Measurements from ENCODE around the gene ATP2C2. TPM values are rescaled to one million over a fixed set of nuclear protein-coding genes. Genes with fewer than 3 reads are reported as not detected.

The ATP2C2 gene
- total RNA-seq, 6 experiments from 2014 or later = 0.18 to 0.51 (median 0.32) TPM; not detected in 2

DNA sequence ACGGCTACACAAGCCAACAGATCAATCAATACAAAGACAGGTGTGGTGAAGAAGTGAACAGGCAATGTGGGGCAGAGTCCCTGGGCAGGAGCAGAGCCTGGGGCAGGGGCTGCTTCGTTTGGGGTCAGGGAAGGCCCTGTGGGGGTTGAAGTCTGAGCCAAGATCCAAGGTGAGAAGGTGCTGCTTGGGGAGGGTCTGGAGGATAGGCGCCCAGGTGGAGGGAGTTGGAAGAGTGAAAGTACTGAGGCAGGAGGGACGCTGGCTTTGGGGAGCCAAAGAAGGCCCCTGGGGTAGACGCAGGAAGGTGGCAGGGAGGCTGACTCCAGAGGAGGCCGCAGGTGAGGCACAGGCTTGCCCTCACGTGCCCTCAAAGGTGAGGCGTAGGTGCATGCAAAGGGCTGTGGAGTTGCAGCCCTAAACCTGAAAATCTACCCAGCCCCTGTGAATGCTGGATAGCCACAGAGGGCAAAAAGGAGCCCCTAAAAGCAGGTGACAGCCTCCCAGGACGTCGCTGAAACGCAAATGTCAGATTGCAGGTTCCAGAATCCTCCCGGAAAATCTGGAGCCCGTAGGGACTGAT is 40.3 kb upstream of the ATP2C2 start:
- no peak overlapping the region for H3K4me3 ChIP-seq
- TF ChIP-seq POLR2A (IDR thresholded peaks at IDR 0.05) = no peak
- TF ChIP-seq, protein P1, sequence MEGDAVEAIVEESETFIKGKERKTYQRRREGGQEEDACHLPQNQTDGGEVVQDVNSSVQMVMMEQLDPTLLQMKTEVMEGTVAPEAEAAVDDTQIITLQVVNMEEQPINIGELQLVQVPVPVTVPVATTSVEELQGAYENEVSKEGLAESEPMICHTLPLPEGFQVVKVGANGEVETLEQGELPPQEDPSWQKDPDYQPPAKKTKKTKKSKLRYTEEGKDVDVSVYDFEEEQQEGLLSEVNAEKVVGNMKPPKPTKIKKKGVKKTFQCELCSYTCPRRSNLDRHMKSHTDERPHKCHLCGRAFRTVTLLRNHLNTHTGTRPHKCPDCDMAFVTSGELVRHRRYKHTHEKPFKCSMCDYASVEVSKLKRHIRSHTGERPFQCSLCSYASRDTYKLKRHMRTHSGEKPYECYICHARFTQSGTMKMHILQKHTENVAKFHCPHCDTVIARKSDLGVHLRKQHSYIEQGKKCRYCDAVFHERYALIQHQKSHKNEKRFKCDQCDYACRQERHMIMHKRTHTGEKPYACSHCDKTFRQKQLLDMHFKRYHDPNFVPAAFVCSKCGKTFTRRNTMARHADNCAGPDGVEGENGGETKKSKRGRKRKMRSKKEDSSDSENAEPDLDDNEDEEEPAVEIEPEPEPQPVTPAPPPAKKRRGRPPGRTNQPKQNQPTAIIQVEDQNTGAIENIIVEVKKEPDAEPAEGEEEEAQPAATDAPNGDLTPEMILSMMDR (IDR thresholded peaks at IDR 0.05) = no peak
- H3K4me1 ChIP-seq = no peaks in the 10 kb centered on the region
- H3K9me3 ChIP-seq = no peaks in the 10 kb centered on the region
- no peaks in the 10 kb centered on the region for H3K27me3 ChIP-seq
- intact Hi-C loops (cut with DNase I) = no loop called here
- DNase-seq (peak in 1 of 3 donors; percentile 11), ATAC-seq (no peak)
- WGBS (ENCODE audit: insufficient coverage, low coverage, low lambda C conversion rate, missing lambda C conversion rate) = 50% methylated on average over 9 of the region's 13 CpGs
- no peak overlapping the region for H3K27ac ChIP-seq
- H3K36me3 ChIP-seq = no peaks in the 10 kb centered on the region

DNA sequence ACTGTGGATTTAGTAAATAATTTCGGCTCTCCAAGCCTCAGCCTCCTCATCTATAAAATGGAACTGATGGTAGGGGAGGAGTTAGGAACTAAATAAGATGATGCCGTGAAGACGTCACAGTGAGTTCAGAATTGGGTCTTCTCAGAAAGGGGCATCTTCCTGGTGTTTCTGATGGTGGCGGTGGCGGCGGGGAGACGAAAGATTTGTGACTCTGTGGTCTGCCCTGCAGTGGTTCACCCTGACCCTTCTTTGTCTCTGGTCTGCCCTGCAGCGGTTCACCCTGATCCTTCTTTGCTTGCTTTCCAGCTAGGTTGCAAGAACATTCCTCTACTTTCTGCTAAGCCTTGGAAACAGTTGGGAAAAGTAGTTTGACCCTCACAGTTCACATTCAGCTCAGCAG is 39.3 kb upstream of the ATP2C2 start:
- no peak for ATAC-seq
- Histone ChIP-seq H3K9me3 (no peaks in the 10 kb centered on the region), H3K27ac (no peak overlapping the region), H3K27me3 (no peaks in the 10 kb centered on the region), H3K36me3 (no peaks in the 10 kb centered on the region), H3K4me1 (no peaks in the 10 kb centered on the region), H3K4me3 (no peak overlapping the region)
- intact Hi-C loops (cut with DNase I) = no loop called here
- TF ChIP-seq POLR2A (IDR thresholded peaks at IDR 0.05) = no peak
- TF ChIP-seq, protein P1 (IDR thresholded peaks at IDR 0.05) = no peak
- DNase-seq = peak in 1 of 3 donors; percentile 5
- 86% methylated on average over 7 of the region's 8 CpGs for WGBS (ENCODE audit: insufficient coverage, low coverage, low lambda C conversion rate, missing lambda C conversion rate)

DNA sequence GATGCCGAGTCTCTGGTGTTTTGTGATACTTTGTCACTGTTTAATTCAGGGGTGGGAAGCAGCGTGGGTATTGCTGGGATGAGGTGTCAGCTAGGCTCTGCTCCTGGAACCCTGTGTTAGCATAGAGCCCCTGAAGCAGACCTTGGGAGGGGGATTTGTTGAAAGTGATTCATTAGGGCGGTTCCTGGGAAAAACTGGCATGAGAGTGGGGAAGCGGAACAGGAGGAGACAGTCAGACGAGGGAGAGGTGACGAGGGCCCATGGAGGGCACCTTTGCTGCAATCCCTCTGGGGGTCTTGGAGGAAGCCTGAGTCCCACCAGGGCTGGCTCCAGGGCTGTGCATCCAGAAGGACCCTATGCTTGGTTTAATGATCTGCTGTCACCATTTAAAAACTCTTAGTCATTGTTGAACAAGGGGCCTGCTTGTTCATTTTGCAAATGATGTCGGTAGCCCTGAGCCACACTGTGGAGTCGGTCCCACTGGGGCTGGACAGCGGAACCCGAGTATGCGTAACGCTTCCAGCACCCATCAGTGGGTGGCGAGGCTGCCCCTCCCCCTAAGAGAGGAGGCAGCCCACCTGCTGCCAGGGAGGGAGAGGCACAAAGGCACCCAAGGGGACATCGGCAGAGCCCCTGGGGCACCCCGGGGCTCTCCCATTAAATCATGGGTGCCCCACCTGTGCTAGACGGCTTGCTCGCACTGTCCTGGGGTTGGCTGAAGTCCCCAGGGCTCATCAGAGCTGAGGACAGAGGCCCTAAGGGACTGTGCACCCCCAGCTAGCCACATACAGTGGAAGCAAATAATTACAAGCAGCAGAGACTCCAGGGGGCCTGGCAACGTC is 38.3 kb upstream of the ATP2C2 start:
- no peak for TF ChIP-seq POLR2A (IDR thresholded peaks at IDR 0.05)
- TF ChIP-seq, protein P1 (IDR thresholded peaks at IDR 0.05) = no peak
- peak in 1 of 4 donors; percentile 7 for ATAC-seq
- no peaks in the 10 kb centered on the region for H3K9me3 ChIP-seq
- no peaks in the 10 kb centered on the region for H3K36me3 ChIP-seq
- no peak overlapping the region for H3K27ac ChIP-seq
- H3K4me3 ChIP-seq = no peak overlapping the region
- no peaks in the 10 kb centered on the region for H3K4me1 ChIP-seq
- H3K27me3 ChIP-seq = no peaks in the 10 kb centered on the region
- WGBS (ENCODE audit: insufficient coverage, low coverage, low lambda C conversion rate, missing lambda C conversion rate) = 75% methylated on average over 6 of the region's 18 CpGs
- intact Hi-C loops (cut with DNase I) = no loop called here
- DNase-seq = peak in 1 of 3 donors; percentile 35

DNA sequence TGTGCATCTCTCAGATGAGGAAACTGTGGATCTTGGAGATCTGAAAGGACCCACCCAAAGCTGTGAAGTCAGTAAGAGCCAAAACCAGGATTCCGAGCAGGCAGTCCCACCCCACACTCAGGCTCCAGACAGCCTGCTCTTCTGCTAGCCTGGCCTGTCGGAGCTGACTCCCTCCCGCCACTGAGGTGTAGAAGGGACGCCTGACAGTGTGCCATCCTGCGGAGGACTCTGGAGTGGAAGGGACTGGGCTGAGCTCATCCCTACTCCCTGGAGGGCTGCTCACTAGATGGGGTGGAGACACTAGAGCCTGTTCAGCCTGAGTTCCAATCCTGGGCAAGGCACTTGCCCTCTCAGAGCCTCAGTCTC is 37.7 kb upstream of the ATP2C2 start:
- Histone ChIP-seq H3K27me3 (no peaks in the 10 kb centered on the region), H3K4me3 (no peak overlapping the region), H3K27ac (no peak overlapping the region), H3K4me1 (no peaks in the 10 kb centered on the region), H3K9me3 (no peaks in the 10 kb centered on the region), H3K36me3 (no peaks in the 10 kb centered on the region)
- WGBS (ENCODE audit: insufficient coverage, low coverage, low lambda C conversion rate, missing lambda C conversion rate) = no CpG with 5 or more reads among the region's 5 CpGs
- TF ChIP-seq, protein P1 (IDR thresholded peaks at IDR 0.05) = no peak
- TF ChIP-seq POLR2A (IDR thresholded peaks at IDR 0.05) = no peak
- no peak for ATAC-seq
- DNase-seq = peak in 1 of 3 donors; percentile 13
- intact Hi-C loops (cut with DNase I) = no loop called here

All from right lobe of liver (tissue), 6 donors.